HG03354 (cell line): ENCODE results near the gene WRAP53.

Source experiments
- ATAC-seq: cut with Tn5 transposase; IDR thresholded peaks from one replicate; pipeline ENCODE4 v1.9.1; 2021; ENCODE audit warnings: mild to moderate bottlenecking; ENCODE audit not compliant: unreplicated experiment, poor library complexity, severe bottlenecking

Gene WRAP53

GRCh38 chr17:7707446-7707845, 19.2 kb downstream of the WRAP53 start:
- ATAC-seq: no peak

GRCh38 chr17:7707858-7708750, 19.8 kb downstream of the WRAP53 start:
- ATAC-seq: no peak

GRCh38 chr17:7709031-7709430, 20.8 kb downstream of the WRAP53 start:
- no peak for ATAC-seq

GRCh38 chr17:7710301-7710700, 22.0 kb downstream of the WRAP53 start:
- ATAC-seq: no peak

GRCh38 chr17:7711051-7711755, 22.9 kb downstream of the WRAP53 start:
- no peak for ATAC-seq

- no peak for ATAC-seq
These were observed 24.0 kb downstream of the WRAP53 start for GRCh38 chr17:7712111-7712771.

GRCh38 chr17:7713782-7714181, 25.5 kb downstream of the WRAP53 start:
- no peak for ATAC-seq

GRCh38 chr17:7714721-7715594, 26.7 kb downstream of the WRAP53 start:
- no peak for ATAC-seq

GRCh38 chr17:7715936-7716886, 27.9 kb downstream of the WRAP53 start:
- no peak for ATAC-seq

DNA sequence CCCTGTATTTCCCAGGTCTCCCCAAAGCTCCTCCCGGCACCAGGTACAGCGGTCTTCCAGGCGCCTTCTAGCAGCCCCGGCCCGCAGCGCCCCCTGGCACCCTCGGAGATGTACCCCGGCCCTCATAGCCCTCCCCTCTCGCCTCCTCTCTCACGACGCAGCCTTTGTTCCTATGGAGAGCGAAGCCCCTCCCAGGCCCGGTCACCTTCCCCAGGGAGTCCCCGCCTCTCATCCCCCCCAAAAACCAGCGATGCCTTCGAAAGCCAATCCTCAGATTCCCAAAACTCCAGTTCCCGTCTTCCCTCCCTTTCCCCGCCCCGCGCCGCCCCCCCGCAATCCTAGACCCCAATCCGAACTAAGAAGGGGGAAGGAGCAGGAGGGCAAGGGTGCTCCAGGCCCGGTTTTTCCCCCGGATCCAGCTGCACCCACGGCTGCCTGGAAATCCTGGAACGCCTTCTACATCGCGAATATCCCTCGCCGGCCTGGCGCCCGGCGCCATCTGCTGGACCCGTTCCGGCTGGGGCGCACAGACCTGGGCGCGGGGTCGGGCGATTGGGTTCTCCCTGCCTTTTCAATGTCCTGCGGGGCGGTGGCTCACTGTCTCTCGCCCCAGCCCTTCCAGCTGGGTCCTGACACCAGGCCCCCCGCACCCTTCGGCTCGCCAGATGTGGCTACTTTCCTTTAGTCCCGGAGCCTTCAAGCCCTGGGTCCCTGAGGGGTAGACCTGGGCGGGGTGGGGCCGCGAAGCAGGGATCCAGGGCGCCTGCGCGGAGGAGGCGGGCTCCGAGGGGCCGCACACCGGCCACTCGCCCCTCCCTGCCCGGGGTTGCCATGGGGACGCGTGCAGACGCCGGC, 28.9 kb downstream of the WRAP53 start, which contains the start of gene DNAH2:
Gene DNAH2, plus strand, starts transcription at position 844 of the 855 bp plus-strand sequence. CDS start 1,991 bp downstream, outside the sequence.
- ATAC-seq: no peak

DNA sequence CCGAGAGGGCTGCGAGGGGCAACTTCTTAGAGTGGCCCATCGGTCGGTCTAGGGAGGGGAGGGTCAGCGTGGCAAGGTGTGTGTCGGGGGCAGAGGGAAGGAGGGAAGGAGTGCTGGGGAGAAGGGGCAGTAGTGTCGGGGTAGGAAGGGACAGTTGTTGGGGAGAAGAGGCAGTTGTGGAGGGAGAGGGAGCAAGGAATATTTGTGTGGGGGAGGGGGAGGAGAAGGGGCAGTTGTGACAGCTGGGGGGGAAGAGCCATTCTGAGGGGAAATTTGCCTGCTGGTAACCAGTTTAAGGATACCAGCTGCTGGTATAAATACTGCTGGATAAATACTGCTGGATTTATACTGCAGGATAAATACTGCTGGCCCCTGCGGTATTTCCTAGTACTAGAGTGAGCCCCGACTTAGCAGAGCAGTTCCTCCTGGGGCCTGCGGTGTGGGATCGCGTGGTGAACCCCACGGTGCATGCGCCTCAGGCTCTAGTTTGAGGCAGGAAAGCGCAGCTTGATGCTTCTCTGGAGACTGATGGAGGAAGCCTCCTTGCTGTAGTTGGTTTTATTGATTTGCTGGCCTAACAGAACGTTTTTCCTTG, 29.6 kb downstream of the WRAP53 start:
- ATAC-seq: no peak

- no peak for ATAC-seq
These were observed 31.4 kb downstream of the WRAP53 start for GRCh38 chr17:7719661-7720060.

DNA sequence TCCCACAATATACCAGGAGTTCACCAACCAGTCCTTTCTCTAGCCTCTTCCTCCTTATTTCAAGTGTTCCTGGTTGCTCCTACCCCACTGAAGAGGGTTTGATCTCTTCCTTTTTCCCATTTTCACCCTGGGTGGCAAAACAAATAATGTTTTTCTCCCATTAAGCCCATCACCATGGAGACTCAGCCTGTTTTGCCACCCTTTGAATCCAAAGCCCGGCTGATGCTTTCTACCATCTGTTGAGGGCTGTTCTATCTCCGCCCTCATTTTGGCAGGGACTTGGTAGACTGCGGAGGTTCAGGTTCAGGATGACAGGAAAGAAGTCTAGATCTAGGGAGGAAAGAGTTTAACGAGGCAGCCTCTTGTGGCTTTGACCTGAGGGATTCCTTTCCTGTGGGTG, 31.8 kb downstream of the WRAP53 start:
- no peak for ATAC-seq

DNA sequence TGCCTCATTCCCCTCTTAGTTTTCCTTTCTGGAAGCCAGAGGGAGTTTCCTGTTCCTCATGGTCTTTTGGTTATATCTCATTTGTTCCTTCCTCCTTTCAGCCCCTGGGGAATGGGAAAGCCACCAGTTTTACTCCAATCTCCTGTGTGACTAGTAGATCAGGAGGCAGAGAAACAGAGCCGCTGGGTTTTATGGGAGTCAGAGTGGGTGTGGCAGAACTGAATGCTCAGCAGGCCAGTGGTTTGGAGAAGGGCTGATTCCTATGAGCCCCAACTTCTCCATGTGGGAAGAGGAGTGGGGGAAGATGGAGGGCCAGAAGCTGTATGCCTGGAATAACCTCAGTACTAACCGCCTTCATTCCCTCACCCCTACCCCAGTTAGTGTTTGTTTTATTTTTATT, 33.3 kb downstream of the WRAP53 start:
- ATAC-seq: no peak

GRCh38 chr17:7727886-7728285, 39.6 kb downstream of the WRAP53 start:
- no peak for ATAC-seq

DNA sequence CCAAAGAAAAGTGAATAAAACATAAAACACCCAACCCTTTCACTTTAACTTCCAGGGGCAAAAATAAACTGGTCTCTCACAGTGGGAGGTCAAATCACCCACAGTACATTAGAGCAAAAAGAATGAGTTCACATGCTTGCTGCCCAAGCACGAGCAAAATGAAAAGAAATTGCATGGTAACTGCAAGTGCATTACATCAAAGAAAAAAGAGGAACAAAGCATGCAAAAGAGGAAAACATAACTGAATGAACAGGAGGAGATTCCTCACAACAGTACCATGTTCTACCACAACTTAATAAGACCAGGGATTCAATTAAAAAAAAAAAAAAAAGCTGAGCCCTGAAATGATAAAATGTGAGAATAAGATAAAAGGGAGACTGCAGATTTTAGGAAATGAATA, 41.5 kb downstream of the WRAP53 start:
- no peak for ATAC-seq

DNA sequence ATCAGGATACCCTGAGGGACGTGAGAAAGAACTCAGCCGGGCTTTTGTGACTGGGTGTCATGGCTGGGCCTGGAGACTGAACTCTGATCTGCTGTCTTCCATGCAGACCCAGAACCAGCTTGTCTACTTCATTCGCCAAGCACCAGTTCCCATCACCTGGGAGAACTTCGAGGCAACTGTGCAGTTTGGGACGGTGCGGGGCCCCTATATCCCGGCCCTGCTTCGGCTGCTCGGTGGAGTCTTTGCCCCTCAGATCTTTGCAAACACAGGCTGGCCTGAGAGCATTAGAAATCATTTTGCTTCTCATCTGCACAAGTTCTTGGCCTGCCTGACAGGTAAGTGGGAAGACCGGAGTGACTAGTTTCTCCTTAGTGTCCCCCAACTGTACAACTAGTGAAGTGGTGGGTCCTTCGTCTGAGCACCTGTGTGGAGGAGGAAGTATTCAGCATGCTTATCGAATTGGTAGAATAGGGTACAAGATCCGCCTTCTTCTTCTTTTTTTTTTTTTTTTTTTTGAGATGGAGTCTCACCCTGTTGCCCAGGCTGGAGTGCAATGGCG, 44.8 kb downstream of the WRAP53 start:
- ATAC-seq: no peak
